ENCODE data around the gene ITK.

DNA sequence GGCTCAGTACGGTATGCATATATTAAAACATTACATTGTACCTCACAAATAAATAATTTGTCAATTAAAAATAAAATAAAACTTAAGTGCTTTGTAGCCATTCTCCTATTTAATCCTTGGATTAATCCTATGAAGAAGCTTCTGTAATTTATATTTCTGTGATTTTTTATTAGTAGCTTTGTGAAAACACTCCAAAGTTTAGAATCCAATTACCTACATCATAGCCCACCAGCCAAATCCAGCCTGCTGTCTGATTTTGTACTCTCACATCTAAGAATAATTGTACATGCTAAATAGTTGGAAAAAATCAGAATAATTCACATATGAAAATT is 48.4 kb upstream of the ITK start:
- no peak for TF ChIP-seq CTCF (IDR thresholded peaks at IDR 0.05)
- TF ChIP-seq POLR2A (IDR thresholded peaks at IDR 0.05): no peak

Measured in breast epithelium (tissue), 3 donors.